ELR (cell line): ENCODE measurements around the gene MAP1LC3A.
A peak's percentile ranks its signal among the peaks of the same experiment; 100 is the strongest.

Experiments
- DNase-seq: peaks from one replicate; pipeline ENCODE4 v3.0.0-alpha.2; 2015; ENCODE audit warnings: low read depth

MAP1LC3A gene

DNA sequence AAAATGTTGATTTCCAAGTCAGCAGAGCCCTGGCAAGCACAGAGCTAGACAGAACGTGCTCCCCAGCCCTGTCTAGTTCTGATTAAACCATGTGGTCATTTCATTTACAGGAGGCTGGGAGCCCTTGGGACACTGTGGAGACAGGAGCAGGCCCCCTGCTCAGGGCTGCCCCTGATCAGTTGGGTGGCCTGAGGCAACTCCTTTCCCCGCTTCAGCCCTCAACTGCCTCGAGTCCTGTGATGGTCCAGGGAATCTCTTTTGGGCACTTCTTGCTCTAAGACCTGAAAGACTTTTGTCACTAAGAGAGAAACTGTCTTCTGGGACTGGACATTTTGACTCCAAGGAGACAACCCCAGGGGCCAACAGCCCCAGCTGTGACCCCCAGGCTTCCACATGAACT lies 28.8 kb upstream of the MAP1LC3A start:
- DNase-seq, result no peak

DNA sequence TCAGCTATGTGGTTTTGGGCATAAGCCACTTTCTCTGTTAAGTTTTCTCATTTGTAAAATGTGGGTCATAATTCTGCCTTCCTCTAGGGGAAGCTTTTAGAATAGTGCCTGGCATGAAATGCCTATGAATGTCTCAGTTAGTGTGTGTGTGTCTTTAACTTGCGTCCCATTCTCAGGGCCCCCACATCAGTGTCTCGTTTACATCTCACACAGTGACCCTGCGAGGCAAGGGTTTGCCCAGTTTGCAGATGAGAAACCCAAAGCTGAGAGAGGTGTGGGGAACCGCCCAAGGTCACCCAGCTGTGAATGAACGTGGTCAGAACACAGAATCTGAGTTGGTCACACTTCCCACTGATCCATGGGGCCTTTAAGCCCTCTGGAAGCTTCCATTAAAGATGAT lies 28.2 kb upstream of the MAP1LC3A start:
- DNase-seq, result no peak

DNA sequence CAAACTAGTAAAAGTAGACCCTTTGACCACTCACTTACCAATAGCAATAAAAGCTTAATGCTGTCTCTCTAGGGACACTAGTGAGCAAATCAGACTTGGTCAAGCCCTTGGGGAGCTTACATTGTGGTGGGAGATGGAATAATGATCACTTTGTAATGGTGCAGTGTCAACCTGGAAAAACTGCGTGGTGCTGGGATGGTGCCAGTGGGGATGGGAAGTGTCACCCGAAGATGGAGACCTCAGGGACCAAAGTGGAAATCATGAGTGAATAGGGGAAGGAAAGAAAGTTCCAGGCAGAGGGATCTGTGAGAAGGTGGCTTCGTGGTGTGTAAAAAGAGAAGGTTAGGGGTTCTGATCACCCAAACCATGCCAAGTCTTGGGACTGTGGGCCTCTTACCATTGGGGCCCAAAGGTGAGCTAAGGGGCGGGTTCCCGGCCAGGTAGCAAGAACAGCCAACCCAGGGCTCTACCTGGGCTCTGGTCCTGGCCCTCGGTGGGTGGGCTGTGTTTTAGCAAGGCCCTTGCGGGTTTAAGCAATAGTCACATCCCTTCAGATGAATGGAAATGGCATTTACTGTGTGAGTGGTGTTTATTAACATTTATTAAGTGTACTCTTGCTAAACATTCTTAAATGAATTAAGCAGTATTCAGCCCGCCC lies 26.8 kb upstream of the MAP1LC3A start:
- DNase-seq, result no peak

DNA sequence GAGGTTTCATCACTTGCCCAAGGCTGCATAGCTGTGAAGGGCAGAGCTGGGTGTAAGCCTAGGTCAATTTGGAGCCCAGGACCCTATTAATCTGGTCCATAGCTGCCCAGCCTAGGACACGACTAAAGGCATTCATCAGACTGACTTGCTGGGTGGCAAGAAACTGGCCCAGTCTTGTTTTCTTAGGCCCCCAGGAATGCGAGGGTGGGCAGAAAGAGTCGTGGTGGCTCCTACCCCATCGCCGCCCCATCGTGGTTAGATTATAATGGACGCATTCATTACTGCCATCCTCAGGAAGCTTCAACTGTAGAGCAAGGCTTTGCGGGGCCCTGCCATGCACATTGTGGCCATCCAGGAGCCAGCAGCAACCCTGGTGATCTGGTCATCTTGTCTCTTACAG lies 26.2 kb upstream of the MAP1LC3A start:
- DNase-seq, result no peak

DNA sequence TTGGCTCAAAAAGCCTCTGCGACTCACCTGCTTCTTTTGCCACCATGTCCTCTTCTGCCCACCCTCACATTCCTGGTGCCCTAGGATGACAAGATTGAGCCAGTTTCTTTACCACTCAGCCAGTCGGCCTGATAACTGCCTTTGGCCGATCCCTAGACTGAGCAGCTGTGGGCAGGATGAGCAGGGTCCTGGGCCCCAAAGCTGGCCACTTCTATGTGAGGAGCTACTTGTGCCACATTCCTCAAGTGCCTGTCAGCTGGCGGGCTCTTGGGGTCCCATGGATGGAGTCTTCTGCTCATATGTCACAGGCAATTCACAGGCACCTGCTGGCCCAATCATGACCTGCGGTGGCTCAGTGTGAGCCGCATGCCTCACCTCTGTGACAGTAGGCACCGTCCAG lies 25.8 kb upstream of the MAP1LC3A start:
- no peak for DNase-seq

DNA sequence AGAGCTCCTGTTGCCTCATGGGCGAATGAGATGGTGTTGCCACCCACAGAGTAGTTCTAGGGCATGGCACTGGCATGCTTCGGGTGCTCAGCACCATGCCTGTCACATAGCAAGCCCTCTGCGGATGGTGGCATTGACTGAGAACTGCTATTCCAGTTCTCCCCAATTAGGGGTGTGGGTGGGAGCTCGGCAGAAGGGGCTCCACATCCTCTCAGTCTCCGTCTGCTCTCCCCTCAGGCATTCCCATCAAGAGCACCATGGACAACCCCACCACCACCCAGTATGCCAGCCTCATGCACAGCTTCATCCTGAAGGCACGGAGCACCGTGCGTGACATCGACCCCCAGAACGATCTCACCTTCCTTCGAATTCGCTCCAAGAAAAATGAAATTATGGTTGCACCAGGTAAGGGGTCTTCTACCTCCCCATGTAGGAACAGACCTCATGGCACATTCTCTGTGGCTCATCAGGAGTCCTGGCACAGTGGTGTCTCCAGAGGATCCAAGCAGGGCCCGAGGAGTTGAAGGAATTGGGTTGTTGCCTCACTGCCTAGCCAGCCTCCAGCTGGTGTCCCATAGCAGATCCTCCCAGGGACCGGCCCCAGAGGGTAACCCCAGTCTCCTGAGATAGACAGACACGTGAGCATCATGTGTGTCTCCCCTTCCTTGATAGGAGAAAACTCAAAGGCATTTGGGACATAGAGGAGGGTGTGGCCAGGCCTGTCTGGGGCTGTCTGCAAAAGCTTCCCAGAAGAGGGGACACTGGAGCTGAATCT lies 23.9 kb upstream of the MAP1LC3A start:
- DNase-seq, result no peak

DNA sequence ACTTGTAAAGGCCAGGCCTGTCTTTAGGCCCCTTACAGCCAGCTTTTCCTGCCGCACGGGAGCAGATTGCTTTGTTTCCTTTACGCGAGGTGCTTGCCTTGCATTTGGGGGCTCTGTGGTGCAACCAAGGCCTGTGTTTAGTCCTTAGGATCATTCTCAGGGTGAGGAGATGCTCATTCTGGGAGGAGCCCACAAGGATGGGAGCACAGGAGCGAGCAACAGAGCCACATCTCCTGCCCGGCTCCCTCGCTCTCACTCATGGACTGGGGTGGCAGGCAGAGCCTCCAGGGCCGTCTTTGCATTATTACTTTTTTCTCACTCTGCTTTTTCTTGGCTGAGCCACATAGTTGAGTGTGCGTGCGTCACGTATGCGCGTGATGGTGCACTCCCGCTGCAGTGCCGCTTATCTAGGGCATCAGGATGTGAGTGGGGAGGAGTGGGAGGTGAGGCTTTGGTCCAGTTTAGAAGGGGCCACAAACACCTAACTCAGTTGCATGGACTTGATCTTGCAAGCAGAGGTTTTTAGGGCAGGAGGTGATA lies 23.1 kb upstream of the MAP1LC3A start:
- no peak for DNase-seq

DNA sequence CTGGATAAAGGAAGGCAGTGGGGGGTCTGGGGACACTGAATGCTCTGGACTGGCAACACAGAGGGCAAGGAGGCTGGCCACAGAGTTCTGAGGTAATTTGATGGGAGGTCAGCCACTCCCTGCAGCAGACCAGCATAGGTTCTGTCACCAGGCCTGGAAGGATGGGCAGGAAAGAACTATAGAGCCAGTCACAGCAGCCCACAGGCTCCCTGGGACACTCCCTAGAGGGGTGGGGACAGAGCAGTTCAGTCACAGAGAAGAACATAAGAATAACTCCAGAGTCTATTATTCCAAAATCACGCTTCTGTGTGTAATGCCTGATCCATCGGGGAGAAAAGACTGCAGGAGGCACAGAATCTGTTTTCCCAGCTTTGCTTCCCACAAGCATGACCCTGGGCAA lies 22.7 kb upstream of the MAP1LC3A start:
- DNase-seq, result no peak

DNA sequence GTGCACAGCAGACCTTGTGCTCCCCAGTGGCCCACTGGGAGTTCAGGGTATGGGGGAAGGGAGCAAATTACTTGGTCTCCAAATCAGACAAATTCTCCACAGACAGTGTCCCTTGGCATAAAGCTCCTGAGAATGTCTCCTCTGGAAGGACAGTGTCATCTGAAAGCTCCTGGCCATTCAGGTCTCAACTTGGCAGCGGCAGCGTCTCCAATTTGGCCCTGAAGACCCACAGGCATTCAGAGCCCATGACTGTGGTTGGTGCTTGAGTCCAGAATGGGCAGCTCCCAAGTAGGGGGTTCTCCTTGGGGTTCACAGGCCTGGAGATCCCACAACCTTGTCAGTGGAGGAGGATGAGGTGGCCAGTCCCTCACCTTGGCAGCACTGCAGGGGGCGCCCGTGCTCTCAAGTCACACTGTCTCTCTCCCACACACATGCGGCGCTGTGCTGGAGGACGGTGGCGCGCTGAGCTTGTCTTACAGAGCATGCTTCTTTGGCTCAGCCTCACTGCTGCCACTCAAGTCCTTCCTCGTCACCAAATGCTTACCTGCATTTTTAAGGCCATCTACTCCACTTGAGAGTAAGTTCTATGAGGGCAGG lies 21.6 kb upstream of the MAP1LC3A start:
- DNase-seq, result peak; percentile 53

DNA sequence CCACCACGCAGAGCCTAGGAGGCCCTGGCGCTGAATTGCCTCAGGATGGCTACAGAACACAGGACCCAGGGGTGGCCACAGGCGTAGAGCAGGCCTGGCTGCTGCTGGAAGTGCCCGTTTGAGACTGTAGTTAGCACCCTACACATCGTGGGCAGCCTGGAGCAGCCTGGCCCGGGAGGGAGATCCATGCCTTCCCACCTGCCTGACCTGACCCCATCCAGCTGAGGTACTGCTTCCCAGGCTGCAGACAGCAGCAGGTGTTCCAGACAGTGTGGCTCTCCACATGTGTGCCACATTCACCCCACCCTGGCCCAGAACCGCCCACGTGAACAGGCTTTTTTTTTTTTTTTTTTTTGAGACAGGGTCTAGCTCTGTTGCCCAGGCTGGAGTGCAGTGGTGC lies 20.9 kb upstream of the MAP1LC3A start:
- no peak for DNase-seq

DNA sequence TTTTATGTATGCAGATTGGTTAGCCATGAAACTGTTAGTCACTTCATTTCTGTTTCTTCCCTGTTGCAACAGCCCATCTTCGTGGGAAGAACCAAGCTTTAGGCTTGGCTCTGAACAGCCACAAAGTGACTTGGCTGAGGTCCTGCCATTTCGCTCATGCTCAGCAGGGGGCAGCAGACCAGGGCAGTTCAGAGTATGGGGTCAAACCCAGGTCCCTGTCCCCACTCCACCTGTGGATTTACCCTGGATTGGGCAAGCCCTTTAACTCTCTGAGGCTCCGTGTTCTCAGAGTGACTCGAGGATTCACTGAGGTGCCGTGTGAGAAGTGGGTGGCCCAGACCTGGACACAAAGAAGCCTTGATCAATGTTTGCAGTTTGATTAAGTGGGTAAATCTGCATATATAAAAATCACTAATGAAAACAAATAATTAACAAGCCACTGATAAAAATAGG lies 19.8 kb upstream of the MAP1LC3A start:
- DNase-seq, result peak; percentile 63

DNA sequence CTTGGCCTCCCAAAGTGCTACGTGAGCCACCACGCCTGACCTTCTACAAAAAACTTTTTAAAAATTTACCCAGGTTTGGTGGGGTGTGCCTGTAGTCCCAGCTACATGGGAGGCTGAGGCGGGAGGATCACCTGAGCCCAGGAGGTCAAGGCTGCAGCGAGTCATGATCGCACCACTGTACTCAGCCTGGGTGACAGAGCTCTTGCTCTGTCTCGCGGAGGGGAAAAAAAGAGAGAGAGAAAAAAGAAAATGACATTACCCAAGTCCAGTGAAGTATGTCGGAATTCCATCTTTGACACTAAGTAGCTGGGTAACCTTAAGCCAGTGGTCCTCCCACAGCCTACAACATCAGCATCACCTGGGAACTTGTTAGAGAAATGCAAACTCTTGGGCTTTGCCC lies 18.8 kb upstream of the MAP1LC3A start:
- DNase-seq, result no peak

DNA sequence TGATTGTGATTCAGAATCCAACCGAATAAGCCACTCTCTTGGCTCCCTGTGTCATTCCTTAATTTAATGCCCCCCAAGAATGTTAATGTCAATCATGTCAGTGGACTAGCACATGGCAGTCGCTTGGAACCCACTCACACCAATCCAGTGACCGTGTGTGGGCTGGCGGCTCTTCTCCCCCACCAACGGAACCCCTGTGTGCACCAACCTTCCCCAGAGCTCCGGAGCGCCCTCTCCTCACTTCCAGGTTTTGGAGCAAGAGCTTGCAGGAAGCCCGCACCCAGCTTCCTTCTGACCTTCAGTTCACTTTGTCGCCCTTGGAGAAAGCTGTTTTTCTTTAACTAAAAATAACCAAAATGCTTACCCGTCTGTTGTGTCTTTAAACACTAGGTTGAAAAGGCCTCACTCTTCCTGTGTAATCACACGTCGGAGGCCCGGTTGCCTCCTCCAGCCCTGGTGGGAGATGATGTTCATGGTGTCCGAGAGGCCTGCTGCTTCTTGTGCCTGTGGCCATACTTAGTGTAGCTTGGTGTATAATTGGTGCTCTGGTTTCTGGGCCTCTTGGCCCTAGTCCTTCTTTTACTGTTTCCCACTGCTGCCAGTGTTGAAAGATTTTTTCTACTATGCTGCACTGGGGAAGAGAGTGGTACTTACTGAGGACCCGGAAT lies 17.8 kb upstream of the MAP1LC3A start:
- DNase-seq, result no peak

DNA sequence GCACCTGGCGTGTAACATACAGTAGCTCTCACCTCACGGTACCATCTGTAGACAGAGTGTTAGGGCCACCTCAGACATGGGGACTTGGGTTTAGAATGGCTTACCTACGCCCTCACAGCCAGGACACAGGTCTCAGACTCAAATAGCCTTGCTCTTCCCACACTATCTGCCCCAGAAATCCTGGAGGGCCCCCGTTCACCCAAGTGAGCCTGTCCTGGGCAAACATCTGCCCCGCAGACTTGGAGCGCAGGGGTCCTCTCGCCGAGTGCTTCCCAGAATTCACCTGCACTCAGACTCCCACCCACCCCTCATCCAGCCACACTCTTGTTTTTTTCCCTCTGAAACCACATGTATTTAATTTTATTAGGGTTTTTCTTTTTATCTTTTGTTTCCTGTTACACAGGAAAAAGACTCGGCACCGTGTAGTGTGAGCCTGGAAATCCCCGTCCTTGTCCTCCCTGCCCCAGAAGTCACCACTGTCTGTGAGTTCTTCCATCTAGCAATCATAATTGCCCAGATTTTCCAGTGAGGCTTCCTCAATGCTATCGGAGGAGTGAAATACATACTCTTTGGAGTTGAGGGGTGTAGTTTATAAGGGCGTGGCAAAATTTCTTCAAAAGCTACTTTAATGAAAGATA lies 17.1 kb upstream of the MAP1LC3A start:
- DNase-seq, result no peak

DNA sequence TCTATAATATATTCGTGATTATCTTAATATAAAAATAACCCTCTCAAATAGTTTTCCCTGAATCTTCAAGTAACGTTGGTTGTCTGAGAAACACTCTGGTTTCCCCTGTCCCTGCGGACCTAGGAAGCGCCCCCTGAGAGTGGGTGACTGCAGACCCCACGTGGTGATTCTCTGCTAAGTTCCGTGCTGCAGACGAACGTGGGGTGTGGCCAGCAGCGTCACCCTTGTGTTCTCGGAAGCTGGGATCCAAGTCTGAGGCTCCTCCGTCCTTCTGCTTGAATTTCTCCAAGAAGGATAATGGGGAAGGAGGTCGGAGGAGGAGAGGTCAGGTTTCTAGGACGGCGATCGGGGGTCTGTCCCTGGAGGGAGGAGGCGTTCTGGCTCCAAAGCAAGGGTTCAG lies 16.6 kb upstream of the MAP1LC3A start:
- no peak for DNase-seq

DNA sequence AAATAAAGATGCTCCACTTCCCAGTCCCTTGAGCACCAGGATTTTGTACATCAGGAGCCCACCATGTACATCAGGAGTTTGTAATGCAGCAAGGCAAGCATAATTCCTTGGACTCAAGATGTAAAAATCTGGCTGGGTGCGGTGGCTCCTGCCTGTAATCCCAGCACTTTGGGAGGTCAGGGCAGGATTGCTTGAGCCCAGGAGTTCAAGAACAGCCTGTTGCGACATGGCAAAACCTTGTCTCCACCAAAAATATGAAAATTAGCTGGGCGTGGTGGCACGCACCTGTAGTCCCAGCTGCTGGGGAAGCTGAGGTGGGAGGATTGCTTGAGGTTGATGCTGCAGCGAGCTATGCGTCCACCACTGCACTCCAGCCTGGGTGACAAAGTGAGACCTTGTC lies 16.1 kb upstream of the MAP1LC3A start:
- DNase-seq, result no peak

DNA sequence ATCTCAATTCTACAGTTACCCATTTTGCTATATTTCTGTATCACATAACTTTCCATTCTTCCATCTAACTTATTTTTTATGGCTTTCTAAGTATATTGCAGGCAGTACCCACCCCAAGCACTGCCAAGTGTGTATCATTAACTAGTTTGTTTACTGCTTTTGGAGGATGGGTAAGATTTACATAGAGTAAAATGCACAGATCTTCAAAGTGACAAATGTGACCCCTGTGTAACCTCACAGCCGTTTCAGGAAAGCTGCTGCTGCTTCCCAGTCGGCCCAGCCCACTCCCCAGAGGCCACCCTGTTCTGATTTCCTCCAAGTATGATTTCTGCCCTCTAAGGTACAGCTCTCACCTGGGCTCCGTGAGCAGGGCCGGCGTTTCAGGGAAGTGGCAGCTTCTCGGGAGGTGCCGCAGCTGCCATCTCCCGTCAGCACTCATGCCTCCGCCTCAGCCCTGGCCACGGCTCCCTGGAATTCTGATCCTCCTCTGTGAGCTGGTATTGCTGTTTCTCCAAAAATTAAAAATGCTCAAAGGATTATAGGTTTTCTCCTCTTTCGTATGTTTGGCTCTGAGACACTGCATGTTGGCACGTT lies 15.0 kb upstream of the MAP1LC3A start:
- no peak for DNase-seq

DNA sequence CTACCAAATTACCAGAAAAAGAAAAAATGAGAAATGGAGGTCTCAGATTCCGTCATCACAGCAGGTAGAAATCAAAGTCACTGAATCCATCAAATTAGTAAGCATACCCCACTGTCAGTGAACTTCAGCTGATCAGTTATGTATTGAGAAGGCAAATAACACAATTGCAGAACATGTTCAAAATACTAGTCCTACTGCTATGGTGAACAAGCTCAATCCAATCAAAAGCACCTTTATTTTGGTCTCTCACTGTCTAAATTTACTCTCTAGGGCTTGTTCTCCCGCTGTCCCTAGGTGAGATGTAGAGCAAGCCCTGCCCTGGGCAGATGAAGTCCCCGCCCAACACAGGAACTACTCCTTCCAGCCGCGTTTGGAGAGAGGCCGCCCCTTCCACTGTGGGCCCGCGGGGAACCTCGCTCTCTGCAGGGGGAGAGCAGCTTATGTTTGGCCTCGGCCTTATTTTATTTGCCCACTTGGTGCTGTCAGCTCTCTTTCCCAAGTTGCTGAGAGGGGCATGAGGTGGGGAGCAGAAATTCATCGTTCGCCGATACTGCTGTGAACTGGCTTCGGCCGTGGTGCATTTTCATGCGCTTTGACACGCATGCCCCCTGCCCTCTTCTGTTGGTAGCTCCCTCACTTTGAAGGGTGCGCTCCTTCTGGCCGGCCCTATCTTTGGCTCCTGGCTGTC lies 14.3 kb upstream of the MAP1LC3A start:
- no peak for DNase-seq

DNA sequence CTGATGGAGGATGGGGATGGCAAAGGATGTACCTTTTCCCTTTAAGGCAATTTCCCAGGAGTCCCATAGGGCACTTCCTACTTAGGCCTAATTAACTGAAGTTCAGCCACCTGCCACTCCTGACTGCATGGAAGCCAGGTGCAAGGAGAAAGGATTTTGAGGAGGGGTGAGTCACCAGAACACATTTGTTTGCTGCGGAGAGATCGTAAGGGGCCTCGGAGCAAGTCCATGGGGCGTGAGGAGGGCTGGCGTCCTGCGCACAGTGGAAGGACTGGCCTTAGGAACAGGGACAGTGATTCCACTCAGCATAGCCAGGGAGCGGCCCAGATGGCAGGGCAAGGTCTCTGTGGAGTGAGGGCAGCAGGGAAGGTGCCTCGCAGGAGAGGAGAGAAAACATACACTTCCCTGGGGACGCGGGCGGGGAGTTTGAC lies 11.8 kb upstream of the MAP1LC3A start:
- no peak for DNase-seq

DNA sequence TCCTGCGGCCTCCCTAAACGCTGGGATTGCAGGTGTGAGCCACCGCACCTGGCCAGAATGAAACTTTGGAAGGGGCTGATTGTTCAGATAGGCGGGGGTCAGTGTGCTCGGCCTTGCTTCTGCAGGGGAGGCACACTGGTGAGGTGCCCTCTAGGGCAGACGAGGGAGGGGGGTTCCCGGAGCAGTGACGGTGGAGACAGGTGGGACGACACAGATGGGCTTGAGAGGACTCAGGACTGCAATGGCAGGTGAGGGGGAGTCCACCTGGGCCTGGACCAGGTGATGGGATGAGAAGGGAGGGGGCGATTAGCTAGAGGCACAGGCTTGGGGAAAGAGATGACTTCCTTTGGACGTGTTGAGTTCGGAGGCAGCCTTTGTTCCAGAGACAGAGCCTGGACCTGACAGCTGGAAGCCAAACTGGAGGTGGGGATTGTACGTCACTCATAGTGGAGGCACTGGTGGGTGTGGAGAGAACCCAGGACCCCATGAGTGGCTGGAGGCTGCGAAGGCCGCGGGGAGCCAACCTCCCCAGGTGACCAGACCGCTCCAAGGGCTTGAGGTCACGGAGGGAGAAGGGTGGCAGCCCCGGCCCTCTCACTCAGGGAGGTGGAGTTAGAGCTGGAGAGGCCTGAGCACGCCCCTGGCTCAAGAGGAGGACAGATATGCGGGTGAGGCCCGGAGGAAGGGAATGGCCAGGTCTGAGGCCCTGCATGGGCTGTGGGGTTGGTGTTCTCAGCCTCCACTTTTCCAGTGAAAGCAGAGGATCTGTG lies 10.5 kb upstream of the MAP1LC3A start:
- DNase-seq, result no peak
